Fibroblast of skin of back (primary cell): ENCODE results near the gene OR6Y1. TPM values are rescaled to one million over a fixed set of nuclear protein-coding genes. Genes with fewer than 3 reads are reported as not detected.

Experiments used
- DNase-seq: peaks from one replicate; pipeline ENCODE4 v3.0.0-alpha.2; 2013
- polyA plus RNA-seq, 2 experiments: library from polyadenylated mRNA; unstranded; fragments of 120-200 nt; gene quantifications; one replicate each; pipeline ENCODE4 v1.2.1, GENCODE V29; 2013; ENCODE audit not compliant: insufficient read length in 2 of 2

The OR6Y1 gene
- not detected for polyA plus RNA-seq (2013, experiment 1 of 2; ENCODE audit: insufficient read length)
- polyA plus RNA-seq (2013, experiment 2 of 2; ENCODE audit: insufficient read length) = not detected

- DNase-seq = no peak
These were observed at the start of gene OR6Y1 for GRCh38 chr1:158554352-158554751. OR6Y1 (minus strand) TSS chr1:158554405; CDS start chr1:158548105, 6,300 bp downstream.

- no peak for DNase-seq
These were observed 46.5 kb upstream of the OR6Y1 start for GRCh38 chr1:158600735-158601134.

GRCh38 chr1:158586942-158587341 is 32.7 kb upstream of the OR6Y1 start:
- no peak for DNase-seq

- DNase-seq = no peak
These were observed 29.8 kb upstream of the OR6Y1 start for GRCh38 chr1:158583962-158584361.

- no peak for DNase-seq
These were observed 25.5 kb upstream of the OR6Y1 start, which contains the start of gene OR10X1 for GRCh38 chr1:158579733-158580132. OR10X1 (minus strand) TSS chr1:158579899; CDS start chr1:158579899, 0 bp downstream.

- DNase-seq = no peak
These were observed 23.4 kb upstream of the OR6Y1 start for GRCh38 chr1:158577561-158577960.

GRCh38 chr1:158572226-158572625 is 18.0 kb upstream of the OR6Y1 start:
- no peak for DNase-seq

- DNase-seq = no peak
These were observed 16.3 kb upstream of the OR6Y1 start, which contains the start of gene OR6P1 for GRCh38 chr1:158570480-158570879. OR6P1 (minus strand) TSS chr1:158570580; CDS start chr1:158563604, 6,976 bp downstream.

- DNase-seq = no peak
These were observed 10.4 kb upstream of the OR6Y1 start for GRCh38 chr1:158564608-158565007.

GRCh38 chr1:158563853-158564252 is 9.6 kb upstream of the OR6Y1 start:
- no peak for DNase-seq

- no peak for DNase-seq
These were observed 5.5 kb upstream of the OR6Y1 start for GRCh38 chr1:158559696-158560095.

- no peak for DNase-seq
These were observed 1.9 kb downstream of the OR6Y1 start for GRCh38 chr1:158552296-158552695.

- DNase-seq = no peak
These were observed 6.7 kb downstream of the OR6Y1 start for GRCh38 chr1:158547533-158547932.

GRCh38 chr1:158537609-158538008 is 16.6 kb downstream of the OR6Y1 start:
- DNase-seq = no peak

- no peak for DNase-seq
These were observed 19.7 kb downstream of the OR6Y1 start for GRCh38 chr1:158534496-158534895.

- peak; percentile 8 for DNase-seq
These were observed 26.9 kb downstream of the OR6Y1 start for GRCh38 chr1:158527190-158527815.

- DNase-seq = no peak
These were observed 32.5 kb downstream of the OR6Y1 start for GRCh38 chr1:158521666-158522058.

- no peak for DNase-seq
These were observed 33.1 kb downstream of the OR6Y1 start for GRCh38 chr1:158520955-158521665.

GRCh38 chr1:158520021-158520420 is 34.2 kb downstream of the OR6Y1 start:
- DNase-seq = no peak

GRCh38 chr1:158516966-158517365 is 37.2 kb downstream of the OR6Y1 start:
- DNase-seq = no peak

GRCh38 chr1:158509471-158510156 is 44.6 kb downstream of the OR6Y1 start:
- peak; percentile 6 for DNase-seq

- DNase-seq = no peak
These were observed 46.7 kb downstream of the OR6Y1 start for GRCh38 chr1:158507511-158507910.

- DNase-seq = peak; percentile 3
These were observed 47.7 kb downstream of the OR6Y1 start for GRCh38 chr1:158506369-158506987.
